ENCODE data around the gene PHC3. TPM values are rescaled to one million over a fixed set of nuclear protein-coding genes. Genes with fewer than 3 reads are reported as not detected.

PHC3 gene
- total RNA-seq, 4 donors from 2014 or later, result 73.1 to 128 (median 93.7) TPM

DNA sequence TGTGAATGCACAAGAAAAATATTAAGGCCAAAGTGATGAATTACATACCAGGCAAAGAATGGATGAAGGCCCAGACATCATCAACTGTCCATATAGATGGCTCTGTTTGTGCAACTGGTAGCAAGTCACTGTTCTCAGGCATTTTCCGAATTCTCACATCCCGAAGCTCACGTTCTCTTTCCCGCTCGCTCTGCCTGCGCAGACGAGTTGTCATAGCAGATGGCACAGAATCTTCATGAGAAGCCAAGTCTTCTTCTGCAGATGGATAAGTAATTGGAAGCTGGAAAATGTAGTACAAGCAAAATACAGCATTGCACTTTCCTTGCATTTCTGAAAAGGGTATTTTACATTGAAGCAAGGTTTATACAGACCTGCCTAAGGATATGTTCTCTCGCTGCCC lies 79.1 kb downstream of the PHC3 start:
- intact Hi-C loops (cut with DNase I), result no loop called here
- Histone ChIP-seq H3K27me3 (no peaks in the 10 kb centered on the region), H3K36me3 (peaks cover 18 to 23% of the 10 kb centered on the region in 2 donors), H3K4me3 (replicated peaks in 1 of 3) (no peak overlapping the region), H3K4me1 (no peaks in the 10 kb centered on the region), H3K27ac (no peak overlapping the region), H3K9me3 (no peaks in the 10 kb centered on the region)
- no peak for TF ChIP-seq POLR2A (IDR thresholded peaks at IDR 0.05)
- TF ChIP-seq, protein P1, sequence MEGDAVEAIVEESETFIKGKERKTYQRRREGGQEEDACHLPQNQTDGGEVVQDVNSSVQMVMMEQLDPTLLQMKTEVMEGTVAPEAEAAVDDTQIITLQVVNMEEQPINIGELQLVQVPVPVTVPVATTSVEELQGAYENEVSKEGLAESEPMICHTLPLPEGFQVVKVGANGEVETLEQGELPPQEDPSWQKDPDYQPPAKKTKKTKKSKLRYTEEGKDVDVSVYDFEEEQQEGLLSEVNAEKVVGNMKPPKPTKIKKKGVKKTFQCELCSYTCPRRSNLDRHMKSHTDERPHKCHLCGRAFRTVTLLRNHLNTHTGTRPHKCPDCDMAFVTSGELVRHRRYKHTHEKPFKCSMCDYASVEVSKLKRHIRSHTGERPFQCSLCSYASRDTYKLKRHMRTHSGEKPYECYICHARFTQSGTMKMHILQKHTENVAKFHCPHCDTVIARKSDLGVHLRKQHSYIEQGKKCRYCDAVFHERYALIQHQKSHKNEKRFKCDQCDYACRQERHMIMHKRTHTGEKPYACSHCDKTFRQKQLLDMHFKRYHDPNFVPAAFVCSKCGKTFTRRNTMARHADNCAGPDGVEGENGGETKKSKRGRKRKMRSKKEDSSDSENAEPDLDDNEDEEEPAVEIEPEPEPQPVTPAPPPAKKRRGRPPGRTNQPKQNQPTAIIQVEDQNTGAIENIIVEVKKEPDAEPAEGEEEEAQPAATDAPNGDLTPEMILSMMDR (IDR thresholded peaks at IDR 0.05), result no peak
- 99% methylated on average over 8 of the region's 8 CpGs for WGBS, 2 donors
- DNase-seq, result no peak

DNA sequence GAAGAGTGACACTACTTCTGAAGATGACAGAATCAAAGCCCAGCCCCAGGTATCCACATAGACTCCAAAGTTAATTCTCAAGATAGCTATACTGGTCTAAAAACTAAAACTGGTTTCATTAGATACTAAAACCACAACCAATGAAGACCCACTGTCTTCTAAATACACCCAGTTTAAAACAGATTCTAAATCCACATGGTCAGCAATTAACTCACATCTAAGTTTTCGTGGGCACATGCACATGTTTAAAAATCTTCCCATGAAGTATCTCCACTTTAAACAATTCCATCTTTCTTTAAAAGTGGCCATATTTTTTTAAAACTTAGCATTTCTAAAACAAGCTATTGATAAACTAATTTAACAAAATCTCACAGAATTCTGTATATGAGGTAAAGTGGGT lies 80.6 kb downstream of the PHC3 start:
- H3K4me3 ChIP-seq (replicated peaks in 1 of 3), result no peak overlapping the region
- intact Hi-C loops (cut with DNase I), result no loop called here
- H3K36me3 ChIP-seq, result peaks cover 31 to 34% of the 10 kb centered on the region in 2 donors
- H3K27me3 ChIP-seq, result no peaks in the 10 kb centered on the region
- no peak overlapping the region for H3K27ac ChIP-seq
- H3K9me3 ChIP-seq, result no peaks in the 10 kb centered on the region
- 96% methylated on average over 1 of the region's 1 CpG for WGBS, 2 donors
- DNase-seq, result no peak
- TF ChIP-seq POLR2A (IDR thresholded peaks at IDR 0.05), result no peak
- TF ChIP-seq, protein P1 (IDR thresholded peaks at IDR 0.05), result no peak
- no peaks in the 10 kb centered on the region for H3K4me1 ChIP-seq

DNA sequence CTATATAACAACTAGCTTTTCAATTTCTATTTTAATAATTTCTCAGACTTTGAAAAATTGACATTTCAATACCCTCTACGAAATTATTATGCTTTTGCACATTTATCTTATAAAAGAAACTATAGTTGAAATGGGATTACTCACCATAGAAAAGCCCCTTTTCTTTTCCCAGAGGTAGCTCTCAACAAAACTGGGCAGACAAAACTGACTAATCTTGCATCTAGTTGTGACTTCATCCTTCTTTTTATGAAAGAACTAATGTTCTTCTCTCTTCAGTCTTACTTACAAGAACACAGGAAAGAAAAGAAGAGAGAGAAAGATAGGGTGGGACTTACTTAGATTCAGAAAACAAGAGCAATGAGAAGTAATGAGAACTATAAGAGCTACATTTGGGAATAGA lies 82.8 kb downstream of the PHC3 start:
- Histone ChIP-seq H3K36me3 (peaks cover 42 to 43% of the 10 kb centered on the region in 2 donors), H3K4me3 (replicated peaks in 1 of 3) (no peak overlapping the region), H3K9me3 (no peaks in the 10 kb centered on the region), H3K27me3 (no peaks in the 10 kb centered on the region), H3K4me1 (no peaks in the 10 kb centered on the region), H3K27ac (no peak overlapping the region)
- intact Hi-C loops (cut with DNase I), result no loop called here
- DNase-seq, result no peak
- 86 to 99% methylated on average over 1 of the region's 1 CpG for WGBS, 2 donors
- TF ChIP-seq, protein P1 (IDR thresholded peaks at IDR 0.05), result no peak
- no peak for TF ChIP-seq POLR2A (IDR thresholded peaks at IDR 0.05)

DNA sequence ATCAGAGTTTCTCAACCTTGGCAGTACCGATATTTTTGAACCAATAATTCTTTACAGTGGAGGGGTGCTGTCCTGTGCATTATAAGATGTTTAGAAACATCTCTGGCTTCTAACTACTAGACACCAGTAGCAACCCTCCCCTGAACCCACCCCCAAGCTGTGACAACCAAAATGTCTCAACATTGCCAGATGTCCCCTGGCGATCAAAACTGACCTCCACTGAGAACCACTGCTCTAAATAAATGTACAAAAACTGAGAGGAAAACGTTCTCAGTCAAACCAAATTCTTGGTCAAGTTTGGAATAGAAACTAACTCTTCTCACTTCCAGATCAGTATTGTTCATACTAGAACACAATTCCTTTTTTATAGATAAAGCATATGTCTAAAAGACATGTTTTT lies 85.2 kb downstream of the PHC3 start:
- H3K27me3 ChIP-seq, result no peaks in the 10 kb centered on the region
- H3K36me3 ChIP-seq, result peaks cover 30% of the 10 kb centered on the region in 2 donors
- H3K4me1 ChIP-seq, result no peaks in the 10 kb centered on the region
- no peaks in the 10 kb centered on the region for H3K9me3 ChIP-seq
- intact Hi-C loops (cut with DNase I), result no loop called here
- no peak for TF ChIP-seq POLR2A (IDR thresholded peaks at IDR 0.05)
- TF ChIP-seq, protein P1 (IDR thresholded peaks at IDR 0.05), result no peak
- H3K27ac ChIP-seq, result no peak overlapping the region
- DNase-seq, result no peak
- WGBS, 2 donors, result 95 to 96% methylated on average over 3 of the region's 3 CpGs
- no peak overlapping the region for H3K4me3 ChIP-seq (replicated peaks in 1 of 3)

DNA sequence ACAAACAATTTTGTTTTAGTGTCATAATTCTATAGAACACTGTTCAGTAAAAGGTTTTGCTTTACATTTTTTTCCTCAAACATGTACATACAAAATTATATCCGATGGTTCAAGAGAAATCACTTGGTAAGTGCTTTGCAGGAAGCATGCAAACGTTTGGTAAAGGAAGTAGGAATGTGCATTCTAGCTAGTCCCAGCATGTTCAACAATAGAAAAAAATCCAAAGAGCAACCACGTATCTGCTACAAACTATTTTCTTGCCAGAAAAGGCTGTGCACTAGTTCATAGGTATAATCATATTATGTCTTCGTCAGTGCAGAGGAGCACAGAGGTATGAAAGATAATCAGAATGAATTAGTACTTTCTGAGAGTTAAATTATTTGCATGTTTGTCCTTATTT lies 85.8 kb downstream of the PHC3 start:
- H3K27me3 ChIP-seq, result no peaks in the 10 kb centered on the region
- TF ChIP-seq, protein P1 (IDR thresholded peaks at IDR 0.05), result no peak
- TF ChIP-seq POLR2A (IDR thresholded peaks at IDR 0.05), result no peak
- no peak for DNase-seq
- H3K9me3 ChIP-seq, result no peaks in the 10 kb centered on the region
- H3K27ac ChIP-seq, result no peak overlapping the region
- H3K4me3 ChIP-seq (replicated peaks in 1 of 3), result no peak overlapping the region
- 85 to 90% methylated on average over 4 of the region's 4 CpGs for WGBS, 2 donors
- H3K36me3 ChIP-seq, result peaks cover 28 to 30% of the 10 kb centered on the region in 2 donors
- intact Hi-C loops (cut with DNase I), result no loop called here
- H3K4me1 ChIP-seq, result peaks cover 0 to under 1% of the 10 kb centered on the region in 2 donors
